Measurements from ENCODE around the gene EPHA6.
"Not testable (repeated sequence)": the region's sequence is repeated elsewhere in the genome, so short reads cannot be mapped to it uniquely, and the experiment has no call there.

Gene EPHA6

DNA sequence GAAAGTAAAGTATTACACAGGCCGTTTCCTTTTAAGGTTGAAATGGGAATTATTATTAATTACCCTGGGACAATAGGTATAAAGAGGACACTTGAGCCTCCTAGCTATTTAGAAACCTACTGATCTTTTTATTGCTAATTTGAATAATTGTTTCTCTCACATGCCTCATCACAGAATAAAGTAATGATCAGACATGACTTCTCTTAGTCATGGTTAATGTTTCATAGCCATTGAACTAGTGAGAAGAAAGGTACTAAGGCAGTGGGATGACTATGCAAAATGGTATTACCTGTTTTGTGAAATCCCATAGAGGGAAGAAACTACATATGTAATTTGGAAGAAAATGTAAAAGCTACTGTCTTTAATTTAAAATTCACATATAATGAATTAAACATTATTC lies 85.6 kb downstream of the EPHA6 start:
- Histone ChIP-seq H3K4me3 (no peak overlapping the region), H3K27ac (no peak overlapping the region)
- DNase-seq (ENCODE audit: low spot score): no peak
- TF ChIP-seq, protein P1, sequence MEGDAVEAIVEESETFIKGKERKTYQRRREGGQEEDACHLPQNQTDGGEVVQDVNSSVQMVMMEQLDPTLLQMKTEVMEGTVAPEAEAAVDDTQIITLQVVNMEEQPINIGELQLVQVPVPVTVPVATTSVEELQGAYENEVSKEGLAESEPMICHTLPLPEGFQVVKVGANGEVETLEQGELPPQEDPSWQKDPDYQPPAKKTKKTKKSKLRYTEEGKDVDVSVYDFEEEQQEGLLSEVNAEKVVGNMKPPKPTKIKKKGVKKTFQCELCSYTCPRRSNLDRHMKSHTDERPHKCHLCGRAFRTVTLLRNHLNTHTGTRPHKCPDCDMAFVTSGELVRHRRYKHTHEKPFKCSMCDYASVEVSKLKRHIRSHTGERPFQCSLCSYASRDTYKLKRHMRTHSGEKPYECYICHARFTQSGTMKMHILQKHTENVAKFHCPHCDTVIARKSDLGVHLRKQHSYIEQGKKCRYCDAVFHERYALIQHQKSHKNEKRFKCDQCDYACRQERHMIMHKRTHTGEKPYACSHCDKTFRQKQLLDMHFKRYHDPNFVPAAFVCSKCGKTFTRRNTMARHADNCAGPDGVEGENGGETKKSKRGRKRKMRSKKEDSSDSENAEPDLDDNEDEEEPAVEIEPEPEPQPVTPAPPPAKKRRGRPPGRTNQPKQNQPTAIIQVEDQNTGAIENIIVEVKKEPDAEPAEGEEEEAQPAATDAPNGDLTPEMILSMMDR (IDR thresholded peaks at IDR 0.05): no peak

DNA sequence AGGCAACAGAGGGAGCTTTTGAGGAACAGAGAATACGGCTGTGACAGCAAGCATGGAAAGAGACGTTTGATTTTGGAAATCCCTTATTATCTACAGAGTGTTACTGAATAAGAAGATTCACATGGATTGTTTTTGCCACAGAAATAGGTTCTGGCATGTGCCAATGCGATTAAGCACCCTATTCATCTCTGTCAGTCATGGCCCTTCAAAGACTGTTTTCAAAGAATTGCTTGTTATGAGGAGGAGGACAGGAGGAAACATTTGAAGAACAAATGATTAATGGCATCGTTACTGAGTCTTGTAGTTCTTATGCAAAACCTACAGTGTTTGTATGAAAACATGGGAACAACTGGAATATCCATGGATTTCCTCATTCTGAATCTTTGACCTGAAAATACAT lies 86.2 kb downstream of the EPHA6 start:
- no peak for DNase-seq (ENCODE audit: low spot score)
- Histone ChIP-seq H3K27ac (no peak overlapping the region), H3K4me3 (no peak overlapping the region)
- TF ChIP-seq, protein P1 (IDR thresholded peaks at IDR 0.05): no peak

DNA sequence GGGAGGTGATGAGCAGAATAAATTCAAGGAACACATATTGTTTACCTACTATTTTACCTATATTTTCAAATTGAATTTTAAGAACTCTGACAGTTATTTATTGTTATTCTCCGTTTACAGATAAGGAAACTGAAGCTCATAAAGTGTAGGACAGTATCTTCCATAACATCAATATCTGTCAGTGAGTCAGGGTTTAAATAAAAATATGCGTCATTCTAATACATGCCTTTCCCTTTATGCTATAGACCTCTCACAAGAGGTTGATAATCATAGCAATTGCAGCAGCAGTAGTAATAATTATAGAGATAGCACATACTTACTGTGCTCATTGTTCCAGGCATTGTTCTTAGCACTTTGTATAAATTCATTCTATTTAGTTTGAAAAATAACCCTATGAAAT lies 101.1 kb downstream of the EPHA6 start:
- no peak for DNase-seq (ENCODE audit: low spot score)
- no peak overlapping the region for H3K4me3 ChIP-seq

DNA sequence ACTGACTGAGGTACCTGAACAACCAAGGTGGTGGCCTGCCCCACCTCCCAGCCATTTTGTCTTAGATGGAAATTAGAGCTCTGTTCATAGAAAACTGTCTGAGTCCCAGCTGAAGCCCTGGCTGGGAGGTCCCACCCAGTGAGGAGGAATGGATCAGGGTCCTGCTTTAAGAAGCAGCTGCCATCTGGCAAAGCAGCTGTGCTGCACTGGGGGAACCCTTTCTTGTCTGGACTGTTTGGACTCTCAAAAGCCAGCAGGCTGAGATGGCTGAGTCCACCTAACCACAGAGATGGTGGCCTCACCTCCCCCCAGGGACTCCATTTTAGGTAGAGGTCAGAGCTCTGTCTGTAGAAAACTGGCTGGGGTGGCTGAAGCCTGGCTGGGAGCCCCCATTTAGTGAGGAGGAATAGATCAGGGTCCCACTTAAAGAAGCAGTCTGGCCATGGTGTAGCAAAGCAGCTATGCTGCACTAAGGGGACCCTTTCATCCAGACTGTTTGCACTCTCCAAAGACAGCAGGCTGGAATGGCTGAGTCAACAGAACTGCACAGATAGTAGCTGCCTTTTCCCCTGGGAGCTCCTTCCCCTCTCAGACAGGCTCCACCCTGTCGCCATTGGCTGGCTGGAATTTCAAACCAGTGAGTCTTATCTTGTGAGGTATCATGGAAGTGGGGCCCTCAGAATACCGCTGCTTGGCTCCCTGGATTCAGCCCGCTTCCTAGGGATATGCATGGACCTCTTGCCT lies 116.9 kb downstream of the EPHA6 start:
- TF ChIP-seq, protein P1 (IDR thresholded peaks at IDR 0.05): no peak
- no peak overlapping the region for H3K27ac ChIP-seq
- DNase-seq (ENCODE audit: low spot score): no peak
- H3K4me3 ChIP-seq: no peak overlapping the region

More for the DNA sequence above, 101.1 kb downstream of the EPHA6 start:
- no peak overlapping the region for H3K27ac ChIP-seq
- TF ChIP-seq, protein P1 (IDR thresholded peaks at IDR 0.05): no peak

DNA sequence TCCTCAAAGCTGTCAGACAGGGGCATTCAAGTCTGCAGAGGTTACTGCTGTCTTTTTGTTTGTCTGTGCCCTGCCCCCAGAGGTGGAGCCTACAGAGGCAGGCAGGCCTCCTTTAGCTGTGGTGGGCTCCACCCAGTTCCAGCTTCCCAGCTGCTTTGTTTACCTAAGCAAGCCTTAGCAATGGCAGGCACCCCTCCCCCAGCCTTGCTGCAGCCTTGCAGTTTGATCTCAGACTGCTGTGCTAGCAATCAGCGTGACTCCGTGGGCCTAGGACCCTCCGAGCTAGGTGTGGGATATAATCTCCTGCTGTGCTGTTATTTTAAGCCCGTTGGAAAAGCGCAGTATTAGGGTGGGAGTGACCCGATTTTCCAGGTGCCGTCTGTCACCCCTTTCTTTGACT lies 127.7 kb downstream of the EPHA6 start:
- DNase-seq (ENCODE audit: low spot score); H3K4me3 ChIP-seq; H3K27ac ChIP-seq: not testable (repeated sequence)

DNA sequence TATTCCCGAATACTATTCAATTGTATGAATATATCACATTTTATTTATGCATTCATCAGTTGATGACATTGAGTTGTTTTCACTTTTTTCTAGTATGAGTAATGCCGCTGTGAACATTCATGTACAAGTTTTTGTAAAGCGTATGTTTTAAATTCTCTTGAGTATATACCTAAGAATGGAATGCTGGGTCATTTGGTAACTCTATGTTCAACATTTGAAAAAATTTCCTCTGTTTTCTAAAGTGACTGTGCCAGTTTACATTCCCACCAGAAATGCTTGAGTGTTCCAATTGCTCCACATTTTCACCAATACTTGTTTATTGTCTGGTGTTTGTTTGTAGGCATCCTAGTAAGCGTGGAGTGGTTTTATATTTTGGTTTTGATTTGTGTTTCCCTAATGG lies 144.5 kb downstream of the EPHA6 start:
- TF ChIP-seq, protein P1 (IDR thresholded peaks at IDR 0.05): no peak
- Histone ChIP-seq H3K27ac (no peak overlapping the region), H3K4me3 (no peak overlapping the region)
- no peak for DNase-seq (ENCODE audit: low spot score)

DNA sequence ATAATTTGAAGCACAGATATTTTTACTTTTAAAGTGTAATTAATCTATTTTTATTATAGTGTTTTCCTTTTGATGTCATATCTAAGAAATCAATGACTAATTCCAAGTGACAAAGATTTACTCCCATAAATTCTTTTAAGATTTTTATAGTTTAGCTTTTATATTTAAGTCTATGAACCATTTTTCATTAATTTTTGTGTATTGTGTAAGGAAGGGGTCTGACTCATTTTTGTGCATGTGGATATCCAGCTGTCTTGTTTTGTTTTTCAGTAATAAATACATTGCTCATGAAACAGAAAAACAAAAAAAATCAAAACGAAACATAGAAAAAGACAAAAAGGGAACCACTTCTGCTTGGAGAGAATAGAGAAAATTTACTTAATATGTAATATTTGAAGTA lies 145.1 kb downstream of the EPHA6 start:
- TF ChIP-seq, protein P1 (IDR thresholded peaks at IDR 0.05): no peak
- Histone ChIP-seq H3K4me3 (no peak overlapping the region), H3K27ac (no peak overlapping the region)
- no peak for DNase-seq (ENCODE audit: low spot score)

Data from coronary artery (tissue), 2 donors.